SH-SY5Y (cell line): ENCODE data around the gene SMC1A.

Source experiments
- GATA2 ChIP-seq: IDR thresholded peaks from 2 replicates; pipeline ENCODE4 v1.6.1; 2011; ENCODE audit warnings: mild to moderate bottlenecking, low read depth, low read length
- GATA3 ChIP-seq: IDR thresholded peaks from 2 replicates; pipeline ENCODE4 v1.6.1; 2011; ENCODE audit warnings: low read depth, mild to moderate bottlenecking, low read length, moderate library complexity

DNA sequence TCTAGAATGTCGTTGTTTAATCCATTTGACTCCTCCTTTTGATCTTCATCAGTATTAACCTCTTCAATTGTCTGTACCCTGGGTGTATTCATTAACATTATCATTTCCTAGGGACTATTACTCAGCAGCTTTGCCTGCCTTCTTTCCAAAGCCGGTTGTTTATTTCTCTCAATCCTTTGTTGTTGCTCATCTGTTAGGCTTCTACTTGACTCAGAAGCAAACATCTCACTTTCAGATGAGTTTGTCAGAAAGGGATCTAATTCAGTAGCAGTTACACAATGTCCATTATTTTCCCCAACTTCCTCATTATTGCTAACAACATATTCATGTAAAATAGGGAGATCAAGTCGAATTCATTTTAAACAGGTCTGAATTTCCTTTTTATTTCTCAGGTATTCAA lies 33.8 kb upstream of the SMC1A start:
- TF ChIP-seq GATA2 (no peak), GATA3 (no peak)
